ENCODE data around the gene RHBDD1.

The RHBDD1 gene

DNA sequence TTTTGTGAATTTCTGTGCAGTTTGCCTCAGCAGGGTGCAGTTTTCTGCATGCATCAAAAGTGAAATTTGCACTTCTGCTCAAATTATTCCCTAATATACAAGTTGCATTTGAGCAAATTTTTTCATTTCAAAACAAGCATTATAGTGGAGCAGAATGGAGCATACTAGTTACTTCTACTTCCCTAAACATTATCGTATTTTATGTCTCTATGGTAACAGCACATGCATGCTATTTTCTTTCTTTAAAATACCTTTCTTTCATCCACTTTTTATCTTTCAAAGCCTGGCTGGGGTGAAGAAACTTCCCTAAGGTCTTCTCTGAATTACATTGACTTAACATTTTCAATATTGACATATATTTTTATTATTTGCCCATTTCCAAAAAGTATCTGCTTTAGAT, 11.2 kb downstream of the RHBDD1 start:
- DNase-seq = no peak

- no peak for DNase-seq
These were observed 11.7 kb downstream of the RHBDD1 start for GRCh38 chr2:226847511-226847910.

GRCh38 chr2:226849349-226849748, 13.5 kb downstream of the RHBDD1 start:
- no peak for DNase-seq

DNA sequence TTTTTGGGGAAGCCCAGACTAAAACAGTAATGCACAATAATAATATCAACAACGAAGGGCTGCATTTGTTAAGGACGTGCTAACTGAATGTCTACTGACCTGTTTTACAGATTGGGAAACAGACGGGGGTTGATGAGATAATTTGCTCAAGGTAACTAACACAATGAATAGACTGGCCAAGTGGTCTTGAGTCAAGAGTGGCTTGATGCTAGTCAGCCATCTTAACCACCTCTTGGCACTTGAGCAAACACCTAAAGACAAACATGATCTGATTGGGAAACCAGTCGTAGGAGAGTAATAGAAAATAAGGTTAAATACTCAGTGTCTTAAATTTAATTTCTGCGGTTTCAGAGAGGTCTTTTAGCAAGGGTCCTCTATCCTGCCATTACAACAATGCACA, 14.2 kb downstream of the RHBDD1 start:
- DNase-seq = no peak

GRCh38 chr2:226855787-226856186, 19.9 kb downstream of the RHBDD1 start:
- DNase-seq = no peak

GRCh38 chr2:226860087-226860486, 24.2 kb downstream of the RHBDD1 start:
- no peak for DNase-seq

DNA sequence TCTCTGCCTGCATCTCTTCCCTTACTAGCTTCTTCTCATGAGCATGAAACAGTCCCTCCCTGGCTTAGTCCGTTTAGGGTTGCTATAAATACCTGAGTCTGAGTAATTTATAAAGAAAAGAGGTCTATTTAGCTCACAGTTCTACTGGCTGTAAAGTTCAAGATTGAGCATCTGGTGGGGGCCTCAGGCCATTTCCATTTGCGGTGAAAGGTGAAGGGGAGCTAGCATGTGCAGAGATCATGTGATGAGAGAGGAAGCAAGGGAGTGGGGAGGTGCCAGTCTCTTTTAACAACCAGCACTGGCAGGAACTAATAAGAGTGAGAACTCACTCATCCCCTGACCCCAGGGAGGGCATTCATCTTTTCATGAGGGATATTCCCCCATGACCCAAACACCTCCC, 26.8 kb downstream of the RHBDD1 start:
- DNase-seq = no peak

DNA sequence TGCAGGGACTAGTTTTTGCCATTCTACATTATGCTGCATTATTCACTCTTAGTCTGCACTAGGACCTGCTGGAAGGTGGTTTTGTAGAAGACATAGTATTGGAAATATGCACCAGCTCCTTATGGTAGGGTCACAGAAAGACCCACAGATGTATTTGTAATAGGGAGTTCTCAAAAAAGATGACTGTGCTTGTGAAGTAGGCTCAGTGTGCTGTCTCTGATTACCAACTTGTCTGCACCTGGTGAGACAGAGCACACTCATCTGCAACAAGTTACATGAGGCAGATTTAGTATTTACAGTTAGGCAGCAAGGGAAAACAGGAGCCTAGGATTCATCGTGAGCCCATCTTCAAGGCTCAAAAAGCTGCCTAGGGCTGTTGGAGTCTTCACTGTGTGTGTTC, 29.4 kb downstream of the RHBDD1 start:
- no peak for DNase-seq

DNA sequence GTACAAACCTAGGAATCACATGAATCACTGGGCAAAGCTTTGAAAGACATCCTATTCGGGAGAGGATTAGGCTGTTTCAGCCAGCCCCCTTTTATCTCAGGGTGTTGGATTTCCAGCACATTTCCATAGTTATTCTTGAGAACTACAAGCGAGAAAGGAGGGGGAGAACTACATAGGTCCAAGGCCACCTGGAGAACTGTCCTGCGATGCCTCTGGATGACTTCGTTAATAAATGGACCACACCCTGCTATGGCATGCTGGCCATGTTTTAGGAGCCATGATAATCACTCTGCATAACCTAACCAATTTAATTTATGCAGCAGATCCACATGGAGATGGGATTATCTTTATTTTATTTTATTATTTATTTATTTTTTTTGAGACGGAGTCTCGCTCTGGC, 29.9 kb downstream of the RHBDD1 start:
- no peak for DNase-seq

DNA sequence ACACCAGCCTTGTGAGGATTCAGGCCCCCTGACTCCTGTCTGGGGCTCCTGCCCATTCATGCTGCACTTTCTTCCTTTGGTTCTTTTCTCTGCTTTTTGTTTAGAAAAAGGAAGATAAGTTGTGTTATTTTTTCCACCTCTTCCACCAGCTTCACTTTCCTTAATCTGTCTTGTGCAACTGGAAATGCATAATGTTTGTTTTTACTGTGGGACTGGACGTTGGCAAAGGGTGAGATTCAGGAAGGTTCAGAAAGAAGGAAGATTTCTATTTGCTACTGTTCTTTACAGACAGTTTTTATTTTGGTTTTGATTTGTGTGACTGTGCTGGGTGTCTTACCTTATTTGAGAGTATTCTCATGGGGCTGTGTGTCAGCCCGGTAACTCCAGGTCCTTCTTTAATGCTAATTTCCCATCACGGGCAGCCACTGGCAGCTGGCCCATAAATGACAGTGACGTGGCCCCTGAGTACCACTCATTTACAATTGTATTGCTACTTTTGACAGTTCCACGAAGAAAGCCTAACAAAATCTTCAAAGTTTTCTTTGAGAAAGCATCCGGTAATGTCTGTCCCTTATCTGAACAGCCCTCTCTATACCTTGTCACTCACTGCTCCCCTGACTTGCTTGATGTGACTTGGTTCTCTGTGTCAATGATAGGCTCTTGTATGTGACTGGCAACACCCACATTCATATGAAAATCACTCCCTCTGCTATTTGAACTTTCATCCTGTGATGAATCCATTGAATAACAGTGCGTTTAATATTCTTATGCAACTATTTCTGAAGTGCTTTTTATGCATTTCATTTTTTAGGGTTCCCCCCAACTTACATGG, 32.7 kb downstream of the RHBDD1 start:
- DNase-seq = no peak

GRCh38 chr2:226869371-226869770, 33.5 kb downstream of the RHBDD1 start:
- DNase-seq = no peak

- DNase-seq = no peak
These were observed 37.3 kb downstream of the RHBDD1 start for GRCh38 chr2:226873051-226873620.

DNA sequence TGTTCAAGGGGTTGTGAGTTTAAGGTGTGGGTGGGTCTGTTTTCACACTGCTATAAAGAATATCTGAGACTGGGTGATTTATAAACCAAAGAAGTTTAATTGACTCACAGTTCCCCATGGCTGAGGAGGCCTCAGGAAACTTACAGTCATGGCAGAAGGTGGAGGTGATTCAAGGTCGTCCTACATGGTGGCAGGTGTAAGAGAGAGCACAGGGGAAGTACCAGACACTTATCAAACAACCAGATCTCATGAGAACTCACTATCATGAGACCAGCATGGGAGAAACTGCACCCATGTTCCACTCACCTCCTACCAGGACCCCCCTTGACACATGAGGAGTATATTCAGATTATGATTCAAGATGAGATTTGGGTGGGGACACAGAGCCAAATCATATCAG, 38.0 kb downstream of the RHBDD1 start:
- DNase-seq = no peak

DNA sequence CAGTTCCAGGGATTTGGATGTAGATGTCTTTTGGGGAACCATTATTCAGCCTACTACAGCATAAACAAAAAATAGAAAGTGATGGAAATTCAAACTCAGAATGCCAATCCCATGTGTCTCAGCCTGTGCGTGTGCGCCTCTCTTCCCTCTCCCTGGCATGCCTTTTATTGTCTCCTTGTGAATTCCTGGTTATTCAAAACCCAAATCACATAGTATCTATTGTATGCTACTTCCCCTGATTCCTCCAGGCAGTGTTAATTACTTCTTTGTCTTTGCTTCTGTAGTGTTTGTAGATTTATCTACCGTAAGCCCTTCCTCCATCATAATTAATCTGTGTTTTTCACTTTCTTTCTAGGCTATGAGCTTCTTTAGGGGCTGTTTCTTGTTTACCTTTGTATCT, 38.9 kb downstream of the RHBDD1 start:
- no peak for DNase-seq

DNA sequence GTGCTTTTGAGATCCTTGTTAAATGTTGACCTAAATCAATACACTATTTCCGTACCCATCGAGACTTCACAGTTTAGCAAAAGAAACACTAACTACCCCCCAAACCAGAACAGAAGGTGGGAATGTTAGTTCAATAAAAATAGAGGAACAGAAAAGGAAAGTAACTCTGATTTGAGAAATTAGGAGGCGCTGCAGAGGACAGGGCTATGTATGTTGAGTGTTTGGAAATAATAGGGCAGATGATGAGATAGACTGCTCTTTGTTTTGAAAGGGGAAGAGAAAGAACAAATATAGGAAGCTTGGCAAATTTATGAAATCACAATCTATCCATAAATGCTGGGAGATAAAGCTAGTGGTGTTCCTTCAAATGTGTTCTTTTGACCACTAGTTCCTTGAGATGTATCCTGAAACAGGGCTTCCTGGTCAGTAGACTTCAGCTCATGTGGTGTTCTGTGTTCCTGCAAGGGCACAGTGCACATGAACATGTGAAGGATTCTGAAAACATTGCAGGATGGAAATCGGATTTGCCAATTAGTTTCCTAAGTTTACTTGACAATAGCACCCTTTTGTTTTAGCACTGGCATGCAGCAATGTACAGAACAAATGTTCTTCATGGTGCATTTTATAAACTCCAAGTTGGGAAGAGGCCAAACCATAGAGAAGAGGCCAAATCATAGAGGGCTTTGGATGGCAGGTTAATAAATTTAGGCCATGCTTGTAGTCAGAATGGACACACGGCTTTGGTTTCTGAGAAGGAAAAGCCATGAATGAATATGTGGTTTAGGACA, 39.8 kb downstream of the RHBDD1 start:
- no peak for DNase-seq

DNA sequence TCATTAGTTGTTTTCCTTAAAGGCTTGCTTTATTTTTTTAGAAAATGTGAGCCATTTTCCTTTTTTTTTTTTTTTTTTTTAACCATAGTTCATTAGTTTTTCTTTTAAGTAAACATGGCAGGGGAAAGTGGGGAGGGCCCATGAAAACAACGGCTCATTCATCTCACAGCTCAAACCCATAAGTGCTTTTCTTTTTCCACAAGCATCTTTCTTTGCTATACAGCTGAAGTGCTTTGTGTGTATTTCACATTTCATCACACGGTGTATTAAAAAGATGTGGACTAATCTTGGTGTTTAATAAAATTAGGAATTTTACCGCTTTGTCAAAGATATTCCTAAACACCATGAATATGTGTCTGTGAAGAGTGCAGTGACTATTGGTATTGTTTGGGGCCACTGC, 41.6 kb downstream of the RHBDD1 start:
- no peak for DNase-seq

DNA sequence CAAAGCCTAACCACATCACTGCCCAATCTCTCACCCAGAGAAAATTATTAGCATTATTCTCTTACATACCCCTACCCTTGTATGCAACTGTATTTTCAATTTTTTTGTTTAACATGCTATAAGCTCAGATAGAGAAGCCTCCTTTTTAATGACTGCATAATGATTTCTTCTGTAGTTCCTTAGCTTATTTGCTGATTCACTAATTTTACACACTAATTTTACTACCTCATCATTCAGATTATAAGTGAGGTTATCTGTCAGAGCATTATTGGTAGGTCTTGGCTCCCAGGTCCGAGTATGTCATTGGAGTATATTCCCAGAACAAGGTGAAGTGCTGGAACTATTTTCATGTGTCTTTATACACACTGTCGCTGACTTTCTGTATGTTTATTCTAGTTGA, 45.4 kb downstream of the RHBDD1 start:
- DNase-seq = no peak

DNA sequence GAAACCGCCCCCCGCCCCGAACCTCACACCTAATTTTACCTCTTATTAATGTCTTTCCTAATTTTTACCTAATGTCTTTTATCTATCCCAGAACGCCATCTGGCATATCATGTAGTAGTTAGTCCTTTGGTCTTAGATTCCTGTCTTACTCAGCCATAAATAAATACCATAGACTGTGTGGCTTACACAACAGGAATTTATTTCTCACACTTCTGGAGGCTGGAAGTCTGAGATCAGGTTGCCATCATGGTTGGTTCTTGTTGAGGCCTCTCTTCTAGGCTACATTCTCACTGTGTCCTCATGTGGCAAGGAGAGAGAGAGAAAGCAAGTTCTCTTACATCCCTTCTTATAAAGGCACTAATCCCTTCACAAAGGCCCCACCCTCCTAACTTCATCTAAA, 46.8 kb downstream of the RHBDD1 start:
- no peak for DNase-seq

- DNase-seq = no peak
These were observed 47.5 kb downstream of the RHBDD1 start for GRCh38 chr2:226883296-226883795.

DNA sequence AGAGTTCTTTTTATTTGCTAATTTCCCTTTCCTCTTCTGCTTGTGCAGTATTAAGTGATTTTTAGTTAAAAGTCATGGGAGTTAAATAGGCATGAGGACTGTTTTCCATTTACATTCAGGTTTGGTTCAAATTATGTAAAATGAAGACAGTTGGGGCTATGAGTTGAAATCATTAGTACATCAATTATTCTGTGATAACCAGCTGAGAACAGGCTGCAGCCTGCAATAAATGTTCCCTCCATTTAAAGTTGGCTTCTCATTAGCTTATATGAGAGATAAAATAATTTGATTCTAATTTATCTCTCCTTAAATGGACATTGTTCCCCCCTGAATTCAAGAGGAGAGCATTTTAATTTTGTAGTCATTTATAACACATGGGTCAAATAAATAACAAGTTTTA, 48.3 kb downstream of the RHBDD1 start:
- DNase-seq = no peak

DNA sequence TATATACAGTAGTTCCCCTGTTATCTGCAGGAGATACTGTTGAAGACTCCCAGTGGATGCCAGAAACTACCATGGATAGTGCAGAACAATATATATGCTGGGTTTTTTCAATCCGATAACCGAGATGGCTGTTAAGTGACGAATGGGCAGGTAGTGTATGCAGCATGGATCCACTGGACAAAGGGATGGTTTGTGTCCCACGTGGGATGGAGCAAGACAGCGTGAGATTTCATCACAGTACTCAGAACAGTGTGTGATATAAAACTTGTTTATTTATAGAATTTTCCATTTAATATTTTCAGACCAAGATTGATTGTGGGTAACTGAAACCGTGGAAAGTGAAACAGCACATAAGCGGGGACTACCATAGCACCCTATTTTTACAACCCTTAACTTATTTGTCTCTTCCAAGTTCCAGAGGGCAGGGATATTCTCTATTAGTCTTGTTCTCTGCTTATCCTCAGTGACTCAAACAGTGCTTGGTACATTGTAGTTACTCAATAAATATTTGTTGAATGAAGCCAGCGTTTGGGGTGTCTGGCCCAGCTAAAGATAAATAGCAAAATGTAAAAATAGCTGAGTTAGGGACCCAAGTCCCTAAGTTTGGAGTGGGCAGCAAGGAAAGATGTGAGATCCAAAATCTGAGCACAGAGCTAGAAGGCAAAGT, 50.0 kb downstream of the RHBDD1 start:
- no peak for DNase-seq

GRCh38 chr2:226887940-226888339, 52.1 kb downstream of the RHBDD1 start:
- DNase-seq = no peak

DNA sequence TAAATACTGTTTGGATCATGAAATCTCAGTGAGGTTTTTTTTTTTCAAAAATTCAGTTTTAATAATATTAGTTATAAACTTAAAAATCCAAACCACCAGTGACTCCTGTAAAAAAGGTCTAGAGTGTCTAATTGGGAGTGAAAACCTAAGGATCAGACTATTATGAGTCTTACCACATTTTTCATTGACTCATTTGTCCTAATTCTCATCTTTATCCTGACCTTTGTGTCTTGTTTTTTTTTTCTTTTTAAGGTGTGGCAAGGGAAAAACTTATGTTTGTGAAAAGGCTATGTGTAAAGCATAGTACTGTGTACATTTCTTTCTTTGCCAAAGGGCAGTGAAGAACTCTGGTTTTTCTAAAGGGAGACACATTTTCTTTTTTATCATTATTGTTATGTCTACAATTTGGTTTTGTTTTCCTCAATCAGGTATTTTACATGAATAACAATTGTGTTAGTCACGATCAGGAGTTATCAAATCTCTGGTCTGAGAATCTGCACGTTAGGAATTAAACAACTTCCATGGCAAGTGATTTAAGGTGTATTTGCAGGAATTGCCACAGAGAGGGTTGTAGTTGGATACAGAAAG, 52.6 kb downstream of the RHBDD1 start:
- DNase-seq = no peak

Measured in 8988T (cell line).